DND-41 (cell line): ENCODE measurements around the gene MAP6.

Experiments
- EZH2 ChIP-seq: IDR thresholded peaks from 3 replicates; pipeline ENCODE4 v1.6.1; 2012; ENCODE audit warnings: borderline replicate concordance, low read depth, mild to moderate bottlenecking, moderate library complexity, low read length, inconsistent platforms; ENCODE audit not compliant: severe bottlenecking
- TF ChIP-seq, protein P1 (sequence below): IDR thresholded peaks from 2 replicates; pipeline ENCODE4 v1.5.1; 2012; ENCODE audit warnings: borderline replicate concordance, low read length, moderate library complexity, mild to moderate bottlenecking; ENCODE audit not compliant: poor library complexity, severe bottlenecking; ENCODE audit errors: extremely low read depth

DNA sequence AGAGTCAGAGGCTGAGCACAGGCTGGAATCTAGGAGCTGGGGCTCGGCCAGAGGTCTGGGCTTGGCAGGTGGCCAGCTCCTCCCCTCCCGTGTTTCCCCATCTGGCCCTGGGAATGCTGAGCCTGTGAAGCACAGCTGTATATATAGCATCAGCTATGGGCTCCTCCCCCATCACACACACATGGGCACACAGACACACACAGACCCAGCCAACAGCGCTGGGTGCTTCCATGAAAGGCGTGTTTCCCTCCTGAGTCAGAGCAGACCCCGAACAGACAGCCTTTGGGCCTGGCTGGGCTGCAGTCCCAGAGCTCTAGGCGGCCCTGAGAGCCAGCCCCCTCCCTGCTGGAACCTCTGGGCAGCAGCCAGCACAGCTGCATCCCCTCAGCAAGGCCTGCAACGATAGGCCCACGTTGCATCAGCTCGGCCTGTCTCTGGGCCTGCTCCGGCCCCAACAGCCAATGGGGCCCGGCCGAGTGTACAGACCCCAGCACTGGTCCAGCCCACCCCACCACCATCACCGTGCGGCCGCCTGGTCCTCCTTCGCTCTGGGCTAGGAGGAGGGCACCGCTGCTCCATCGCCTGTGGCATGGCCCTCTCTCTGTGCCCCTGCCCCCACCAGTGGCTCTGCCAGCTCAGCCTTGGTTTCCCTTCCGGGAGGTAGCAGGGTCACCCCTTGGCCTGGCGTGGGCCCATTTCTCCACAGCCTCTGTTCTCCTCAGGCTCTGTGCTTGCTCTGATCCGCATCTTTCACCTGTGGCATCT lies 114.4 kb downstream of the MAP6 start:
- TF ChIP-seq, protein P1, sequence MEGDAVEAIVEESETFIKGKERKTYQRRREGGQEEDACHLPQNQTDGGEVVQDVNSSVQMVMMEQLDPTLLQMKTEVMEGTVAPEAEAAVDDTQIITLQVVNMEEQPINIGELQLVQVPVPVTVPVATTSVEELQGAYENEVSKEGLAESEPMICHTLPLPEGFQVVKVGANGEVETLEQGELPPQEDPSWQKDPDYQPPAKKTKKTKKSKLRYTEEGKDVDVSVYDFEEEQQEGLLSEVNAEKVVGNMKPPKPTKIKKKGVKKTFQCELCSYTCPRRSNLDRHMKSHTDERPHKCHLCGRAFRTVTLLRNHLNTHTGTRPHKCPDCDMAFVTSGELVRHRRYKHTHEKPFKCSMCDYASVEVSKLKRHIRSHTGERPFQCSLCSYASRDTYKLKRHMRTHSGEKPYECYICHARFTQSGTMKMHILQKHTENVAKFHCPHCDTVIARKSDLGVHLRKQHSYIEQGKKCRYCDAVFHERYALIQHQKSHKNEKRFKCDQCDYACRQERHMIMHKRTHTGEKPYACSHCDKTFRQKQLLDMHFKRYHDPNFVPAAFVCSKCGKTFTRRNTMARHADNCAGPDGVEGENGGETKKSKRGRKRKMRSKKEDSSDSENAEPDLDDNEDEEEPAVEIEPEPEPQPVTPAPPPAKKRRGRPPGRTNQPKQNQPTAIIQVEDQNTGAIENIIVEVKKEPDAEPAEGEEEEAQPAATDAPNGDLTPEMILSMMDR: no peak
- no peak for TF ChIP-seq EZH2
